Measurements from ENCODE around the gene TMEM184B.

The TMEM184B gene

GRCh38 chr22:38191731-38192474 lies 80.9 kb downstream of the TMEM184B start:
- Histone ChIP-seq H3K4me3 (ENCODE audit: low read length, poor library complexity, severe bottlenecking) (no peak overlapping the region), H4K20me1 (ENCODE audit: insufficient read depth, low read length, poor library complexity, severe bottlenecking) (no peaks in the 10 kb centered on the region), H3K9me2 (replicated peaks; ENCODE audit: low read depth, low read length) (no peaks in the 10 kb centered on the region), H3K4me2 (ENCODE audit: low read depth, low read length, poor library complexity, severe bottlenecking) (no peak overlapping the region), H3K9ac (ENCODE audit: low read depth, low read length, poor library complexity, severe bottlenecking) (no peak overlapping the region), H3K27me3 (ENCODE audit: insufficient read depth, low read length, poor library complexity, severe bottlenecking) (no peaks in the 10 kb centered on the region), H3F3A (ENCODE audit: low read depth) (no peaks in the 10 kb centered on the region), H3K36me3 (ENCODE audit: insufficient read depth, low read length) (no peaks in the 10 kb centered on the region), H3K4me1 (ENCODE audit: insufficient read depth, low read length, poor library complexity, severe bottlenecking) (peaks cover 9% of the 10 kb centered on the region), H3K79me2 (ENCODE audit: insufficient read depth, low read length) (no peaks in the 10 kb centered on the region), H3K9me3 (ENCODE audit: insufficient read depth, low read depth, low read length) (no peaks in the 10 kb centered on the region), H2AFZ (ENCODE audit: low read length) (no peak overlapping the region)
- no peak for TF ChIP-seq EZH2phosphoT487 (IDR thresholded peaks at IDR 0.05; ENCODE audit: borderline replicate concordance)

- no peak for TF ChIP-seq CTCF (conservative IDR thresholded peaks at IDR 0.05; ENCODE audit: low read length)
- no peak for TF ChIP-seq EZH2phosphoT487 (IDR thresholded peaks at IDR 0.05; ENCODE audit: borderline replicate concordance)
- H2AFZ ChIP-seq (ENCODE audit: low read length): no peak overlapping the region
- peaks cover 9% of the 10 kb centered on the region for H3K4me1 ChIP-seq (ENCODE audit: insufficient read depth, low read length, poor library complexity, severe bottlenecking)
- H3K9me2 ChIP-seq (replicated peaks; ENCODE audit: low read depth, low read length): no peaks in the 10 kb centered on the region
- H3K4me3 ChIP-seq (ENCODE audit: low read length, poor library complexity, severe bottlenecking): no peak overlapping the region
- no peaks in the 10 kb centered on the region for H3K9me3 ChIP-seq (ENCODE audit: insufficient read depth, low read depth, low read length)
- no peaks in the 10 kb centered on the region for H3K36me3 ChIP-seq (ENCODE audit: insufficient read depth, low read length)
- H3K79me2 ChIP-seq (ENCODE audit: insufficient read depth, low read length): no peaks in the 10 kb centered on the region
- H3K9ac ChIP-seq (ENCODE audit: low read depth, low read length, poor library complexity, severe bottlenecking): no peak overlapping the region
- H3K4me2 ChIP-seq (ENCODE audit: low read depth, low read length, poor library complexity, severe bottlenecking): no peak overlapping the region
- H4K20me1 ChIP-seq (ENCODE audit: insufficient read depth, low read length, poor library complexity, severe bottlenecking): no peaks in the 10 kb centered on the region
- H3F3A ChIP-seq (ENCODE audit: low read depth): no peaks in the 10 kb centered on the region
- H3K27me3 ChIP-seq (ENCODE audit: insufficient read depth, low read length, poor library complexity, severe bottlenecking): no peaks in the 10 kb centered on the region
Observed at GRCh38 chr22:38191055-38191454, 81.8 kb downstream of the TMEM184B start.

- Histone ChIP-seq H3K36me3 (ENCODE audit: insufficient read depth, low read length) (no peaks in the 10 kb centered on the region), H4K20me1 (ENCODE audit: insufficient read depth, low read length, poor library complexity, severe bottlenecking) (no peaks in the 10 kb centered on the region), H3K9me3 (ENCODE audit: insufficient read depth, low read depth, low read length) (no peaks in the 10 kb centered on the region), H3K79me2 (ENCODE audit: insufficient read depth, low read length) (no peaks in the 10 kb centered on the region), H3K4me2 (ENCODE audit: low read depth, low read length, poor library complexity, severe bottlenecking) (no peak overlapping the region), H3F3A (ENCODE audit: low read depth) (no peaks in the 10 kb centered on the region), H2AFZ (ENCODE audit: low read length) (no peak overlapping the region), H3K4me3 (ENCODE audit: low read length, poor library complexity, severe bottlenecking) (no peak overlapping the region), H3K9ac (ENCODE audit: low read depth, low read length, poor library complexity, severe bottlenecking) (no peak overlapping the region), H3K27me3 (ENCODE audit: insufficient read depth, low read length, poor library complexity, severe bottlenecking) (no peaks in the 10 kb centered on the region), H3K9me2 (replicated peaks; ENCODE audit: low read depth, low read length) (no peaks in the 10 kb centered on the region), H3K4me1 (ENCODE audit: insufficient read depth, low read length, poor library complexity, severe bottlenecking) (peaks cover 9% of the 10 kb centered on the region)
- TF ChIP-seq CTCF (conservative IDR thresholded peaks at IDR 0.05; ENCODE audit: low read length) (no peak), EZH2phosphoT487 (IDR thresholded peaks at IDR 0.05; ENCODE audit: borderline replicate concordance) (no peak)
Observed at GRCh38 chr22:38190581-38190980, 82.2 kb downstream of the TMEM184B start.

- no peak for TF ChIP-seq EZH2phosphoT487 (IDR thresholded peaks at IDR 0.05; ENCODE audit: borderline replicate concordance)
- TF ChIP-seq CTCF (conservative IDR thresholded peaks at IDR 0.05; ENCODE audit: low read length): no peak
- Histone ChIP-seq H3K9me3 (ENCODE audit: insufficient read depth, low read depth, low read length) (no peaks in the 10 kb centered on the region), H3F3A (ENCODE audit: low read depth) (no peaks in the 10 kb centered on the region), H3K9ac (ENCODE audit: low read depth, low read length, poor library complexity, severe bottlenecking) (no peak overlapping the region), H3K36me3 (ENCODE audit: insufficient read depth, low read length) (no peaks in the 10 kb centered on the region), H3K4me3 (ENCODE audit: low read length, poor library complexity, severe bottlenecking) (no peak overlapping the region), H4K20me1 (ENCODE audit: insufficient read depth, low read length, poor library complexity, severe bottlenecking) (no peaks in the 10 kb centered on the region), H3K27me3 (ENCODE audit: insufficient read depth, low read length, poor library complexity, severe bottlenecking) (no peaks in the 10 kb centered on the region), H3K4me2 (ENCODE audit: low read depth, low read length, poor library complexity, severe bottlenecking) (no peak overlapping the region), H2AFZ (ENCODE audit: low read length) (no peak overlapping the region), H3K4me1 (ENCODE audit: insufficient read depth, low read length, poor library complexity, severe bottlenecking) (no peaks in the 10 kb centered on the region), H3K9me2 (replicated peaks; ENCODE audit: low read depth, low read length) (no peaks in the 10 kb centered on the region), H3K79me2 (ENCODE audit: insufficient read depth, low read length) (no peaks in the 10 kb centered on the region)
Observed at GRCh38 chr22:38189104-38189503, 83.7 kb downstream of the TMEM184B start.

Data from Loucy (cell line).